HG02759 (cell line): ENCODE measurements around the gene AMDHD2.

Experiments used
- ATAC-seq: cut with Tn5 transposase; IDR thresholded peaks from one replicate; pipeline ENCODE4 v1.9.1; 2021; ENCODE audit warnings: mild to moderate bottlenecking, moderate library complexity; ENCODE audit not compliant: unreplicated experiment

The AMDHD2 gene

DNA sequence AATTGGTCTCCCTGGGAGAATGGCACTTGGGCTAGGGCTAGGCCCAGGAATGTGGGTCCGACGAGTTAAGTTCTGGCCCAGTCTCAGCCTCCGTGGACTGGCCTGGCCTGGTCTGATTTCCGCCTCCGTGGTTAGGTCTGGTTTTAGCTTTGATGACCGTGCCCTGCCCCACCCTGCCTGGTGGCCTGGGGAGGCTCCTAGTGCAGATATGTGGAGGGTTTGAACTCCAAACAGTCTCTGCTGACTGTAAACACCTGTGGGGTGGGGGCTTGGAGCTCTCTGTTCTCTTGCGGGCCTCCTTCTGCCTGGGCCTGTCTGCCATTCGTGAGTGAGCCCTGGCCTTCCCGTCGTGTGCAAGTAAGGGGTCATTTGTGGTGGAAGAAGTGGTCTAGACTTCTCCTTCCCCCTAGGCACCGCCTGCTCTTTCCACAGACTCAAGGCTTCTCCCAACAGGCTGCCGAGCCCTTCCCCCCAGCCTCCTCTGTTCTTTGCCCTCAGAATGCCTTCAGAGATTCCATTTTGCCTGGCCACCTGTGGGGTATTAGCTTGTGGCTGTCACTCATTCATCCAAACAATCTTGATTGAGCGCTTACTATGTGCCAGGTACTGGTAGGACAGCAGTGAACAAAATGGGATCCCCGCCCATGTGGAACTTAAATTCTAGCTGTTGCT is 4.9 kb upstream of the AMDHD2 start:
- ATAC-seq, result no peak

DNA sequence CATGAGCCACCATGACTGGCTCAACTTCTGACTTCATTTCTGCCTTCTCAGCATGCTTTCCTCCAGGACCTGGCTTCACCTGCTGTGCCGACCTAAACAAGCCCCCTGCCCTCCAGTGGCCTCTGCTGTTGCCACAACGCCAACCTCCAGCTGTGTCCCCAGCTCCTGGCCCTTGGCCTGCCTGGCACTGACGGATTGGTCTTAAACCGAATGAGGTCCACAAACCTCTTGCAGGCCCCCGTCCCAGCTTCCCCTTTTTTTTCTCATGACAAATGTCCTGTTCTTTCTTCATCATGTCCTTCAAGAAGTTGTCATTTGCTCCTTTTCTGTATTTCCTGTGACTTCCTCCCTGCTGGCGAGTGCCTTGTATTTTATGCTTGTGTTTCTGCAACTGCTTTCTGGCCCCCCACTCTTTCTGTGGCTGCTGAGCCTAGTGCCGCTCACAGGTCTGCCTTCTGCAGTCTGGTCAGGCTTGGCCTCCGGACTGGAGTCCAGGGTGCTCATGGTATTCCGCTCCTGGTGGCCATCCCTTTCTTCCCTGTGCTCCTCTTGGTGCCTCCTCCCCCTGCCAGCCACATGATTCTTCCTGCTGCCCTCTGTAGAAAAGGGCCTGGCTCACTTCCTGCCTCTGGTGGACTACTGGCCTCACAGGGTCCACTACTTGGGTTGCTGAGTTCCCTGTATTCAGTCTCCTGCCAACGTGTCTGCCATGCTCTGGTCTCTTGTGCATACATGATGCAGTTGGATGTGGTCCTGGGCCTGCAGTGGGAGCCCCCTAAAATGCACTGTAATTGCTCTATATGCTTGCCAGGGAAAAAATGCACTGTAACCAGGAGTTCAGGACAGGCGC is 3.6 kb upstream of the AMDHD2 start:
- ATAC-seq, result no peak

DNA sequence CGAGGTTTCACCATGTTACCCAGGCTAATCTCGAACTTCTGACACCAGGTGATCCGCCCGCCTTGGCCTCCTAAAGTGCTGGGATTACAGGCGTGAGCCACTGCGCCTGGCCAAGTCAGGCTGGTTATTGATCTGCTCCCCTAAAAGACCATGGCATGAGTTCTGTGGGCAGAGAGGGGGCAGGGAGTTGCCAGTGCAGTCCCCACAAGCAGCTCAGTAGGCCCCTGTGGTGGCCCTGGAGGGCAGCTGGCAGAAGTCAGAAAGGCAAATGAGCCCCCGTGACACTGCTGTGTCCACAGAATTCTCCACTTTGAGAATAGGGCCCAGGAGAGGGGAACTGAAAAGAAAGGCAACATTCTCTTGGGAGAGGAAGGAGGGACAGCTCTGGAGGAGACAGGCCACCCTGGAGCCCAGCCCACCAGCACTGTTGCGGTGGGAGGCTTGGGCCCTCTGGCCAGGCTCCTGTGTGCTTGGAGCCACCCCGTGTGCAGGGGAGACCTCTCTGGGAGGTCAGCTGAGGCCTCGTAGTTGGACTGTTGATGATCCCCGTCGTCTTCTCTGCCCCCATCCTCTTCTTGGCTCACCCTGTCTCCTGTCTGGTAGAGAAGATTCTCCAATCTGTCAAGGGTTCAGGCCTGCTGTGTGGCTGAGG is 2.1 kb upstream of the AMDHD2 start:
- no peak for ATAC-seq

- ATAC-seq, result no peak
Measured at GRCh38 chr16:2518823-2519710, 1.1 kb upstream of the AMDHD2 start.

GRCh38 chr16:2519711-2520080 is 475 bp upstream of the AMDHD2 start:
- no peak for ATAC-seq

GRCh38 chr16:2520784-2521531 is 787 bp downstream of the AMDHD2 start:
- peak; percentile 32 for ATAC-seq

GRCh38 chr16:2523801-2524231 is 3.6 kb downstream of the AMDHD2 start:
- ATAC-seq, result no peak

- ATAC-seq, result no peak
Measured at GRCh38 chr16:2524339-2524938, 4.3 kb downstream of the AMDHD2 start.

GRCh38 chr16:2526135-2526534 is 6.0 kb downstream of the AMDHD2 start:
- ATAC-seq, result no peak

GRCh38 chr16:2527071-2527783 is 7.1 kb downstream of the AMDHD2 start:
- no peak for ATAC-seq

GRCh38 chr16:2527784-2528100 is 7.6 kb downstream of the AMDHD2 start:
- ATAC-seq, result no peak

- ATAC-seq, result no peak
Measured at GRCh38 chr16:2528161-2529060, 8.2 kb downstream of the AMDHD2 start.

DNA sequence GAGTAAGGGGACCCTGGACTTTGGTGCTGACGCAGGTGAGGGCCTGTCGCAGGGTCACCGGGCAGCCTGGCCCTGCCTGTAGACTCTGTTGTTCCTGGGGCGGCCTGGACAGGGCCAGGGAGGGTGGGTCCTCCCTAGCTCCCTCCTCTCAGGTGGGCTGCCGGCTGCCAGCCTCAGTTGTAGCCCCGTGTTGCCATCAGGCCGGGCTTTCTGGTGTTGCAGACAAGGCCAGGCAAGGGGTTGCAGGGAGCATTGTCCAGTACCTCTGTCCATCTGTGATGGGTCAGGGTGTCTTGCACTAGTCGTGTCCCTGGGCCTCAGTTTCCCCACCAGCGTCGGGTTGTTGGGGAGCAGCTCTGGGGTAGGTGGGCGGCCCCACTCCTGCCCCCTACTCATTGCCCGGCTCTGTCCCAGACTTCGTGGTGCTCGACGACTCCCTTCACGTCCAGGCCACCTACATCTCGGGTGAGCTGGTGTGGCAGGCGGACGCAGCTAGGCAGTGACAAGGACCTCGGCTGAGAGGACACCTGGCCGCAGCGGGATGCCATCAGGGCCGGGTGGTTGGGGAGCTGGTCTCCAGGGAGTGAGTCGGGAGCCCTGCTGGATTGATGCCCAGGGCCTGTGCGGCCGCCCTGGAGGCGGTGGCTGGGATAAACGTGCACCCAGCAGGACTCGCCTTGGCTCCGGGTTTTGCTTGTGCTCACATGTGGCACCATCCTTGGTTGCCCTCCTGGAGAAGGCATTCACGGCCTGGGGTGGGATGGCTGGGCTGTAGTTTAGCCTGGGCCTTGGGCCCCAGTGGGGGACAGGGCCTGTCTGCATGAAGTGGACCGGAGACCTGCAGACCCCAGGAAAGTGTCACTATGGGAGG is 9.1 kb downstream of the AMDHD2 start:
- no peak for ATAC-seq

GRCh38 chr16:2529961-2530628 is 9.9 kb downstream of the AMDHD2 start:
- no peak for ATAC-seq

- ATAC-seq, result no peak
Measured at GRCh38 chr16:2530629-2531318, 10.6 kb downstream of the AMDHD2 start.

DNA sequence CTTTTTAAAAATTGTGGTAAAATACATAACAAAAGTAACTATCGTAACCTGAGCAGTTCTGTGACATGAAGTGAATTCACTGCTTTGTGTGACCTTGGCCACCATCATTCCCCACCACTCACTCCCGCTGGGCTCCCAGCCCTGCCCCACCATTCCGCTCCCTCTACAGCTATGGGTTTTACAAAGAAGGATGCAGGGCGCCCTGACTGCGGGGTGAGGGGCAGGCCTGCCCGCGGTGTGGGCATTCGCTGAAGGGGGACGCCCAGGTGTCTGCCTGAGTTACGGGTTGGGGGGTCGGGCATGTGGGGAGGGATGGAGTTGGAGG is 11.2 kb downstream of the AMDHD2 start, which contains the start of gene CEMP1:
Gene CEMP1, minus strand, starts transcription at position 38 of the 325 bp plus-strand sequence. CDS start 335 bp downstream, outside the sequence.
- ATAC-seq, result peak; percentile 4
